GM10248 (cell line): Measurements from ENCODE around the gene CBY1.

Source experiments
- CTCF ChIA-PET: fragments of 300-600 bp; sonication (Branson Sonifier 250); formaldehyde crosslinking; extraction: SDS; loops from one replicate; lab custom pipeline; 2021; ENCODE audit warnings: antibody characterized with exemption; lab: Yijun Ruan, JAX
- POLR2A ChIA-PET: fragments of 350-650 bp; sonication (Branson Sonifier 250); formaldehyde crosslinking; extraction: SDS; loops from one replicate; lab custom pipeline; 2020; ENCODE audit warnings: antibody characterized with exemption; lab: Yijun Ruan, JAX
- DNase-seq: peaks from one replicate; pipeline ENCODE4 v3.0.0; 2012; ENCODE audit errors: extremely low spot score
- CTCF ChIP-seq: IDR thresholded peaks from 2 replicates; pipeline ENCODE4 v1.5.1; 2012; ENCODE audit warnings: mild to moderate bottlenecking, low read depth; ENCODE audit errors: extremely low read depth, missing control alignments, control extremely low read depth

The CBY1 gene

GRCh38 chr22:38689651-38690050, 33.2 kb downstream of the CBY1 start:
- TF ChIP-seq CTCF = no peak
- no peak for DNase-seq
- ChIA-PET CTCF (interaction anchor here (1.8 kb wide), 1 partner anchor 9 kb away, joined by 9 read pairs; no protein-coding TSS in a partner anchor), POLR2A (interaction anchor here (0.7 kb wide), 1 partner anchor 17 kb away, joined by 3 read pairs; no protein-coding TSS in a partner anchor)

- no peak for TF ChIP-seq CTCF
- ChIA-PET POLR2A (interaction anchor here (0.6 kb wide), 1 partner anchor 21 kb away, joined by 3 read pairs; no protein-coding TSS in a partner anchor), CTCF (interaction anchor here (1.3 to 2.7 kb wide), 2 partner anchors 12 to 15 kb away, joined by 3 to 16 read pairs; partner anchors contain the start of gene TOMM22)
- no peak for DNase-seq
These were observed 37.6 kb downstream of the CBY1 start for GRCh38 chr22:38694049-38694448.

- POLR2A ChIA-PET = no interaction called here
- no peak for DNase-seq
- no peak for TF ChIP-seq CTCF
- CTCF ChIA-PET = interaction anchor here (1.5 to 6.2 kb wide), 3 partner anchors 11 to 25 kb away, joined by 5 to 48 read pairs (median 10); partner anchors contain the start of genes GTPBP1 and TOMM22
These were observed 38.5 kb downstream of the CBY1 start for GRCh38 chr22:38694940-38695339.

- no peak for TF ChIP-seq CTCF
- POLR2A ChIA-PET = no interaction called here
- no peak for DNase-seq
- CTCF ChIA-PET = interaction anchor here (1.3 to 6.2 kb wide), 3 partner anchors 9 to 645 kb away, joined by 4 to 48 read pairs (median 10); partner anchors contain the start of genes GTPBP1 and TOMM22
These were observed 40.4 kb downstream of the CBY1 start for GRCh38 chr22:38696606-38697424.

- no peak for TF ChIP-seq CTCF
- ChIA-PET POLR2A (no interaction called here), CTCF (interaction anchor here (1.3 to 6.2 kb wide), 3 partner anchors 8 to 645 kb away, joined by 4 to 48 read pairs (median 9); partner anchors contain the start of gene TOMM22)
- no peak for DNase-seq
These were observed 41.1 kb downstream of the CBY1 start for GRCh38 chr22:38697425-38698089.

- CTCF ChIA-PET = interaction anchor here (1.5 to 6.2 kb wide), 3 partner anchors 9 to 35 kb away, joined by 3 to 48 read pairs (median 9); partner anchors contain the start of gene TOMM22
- POLR2A ChIA-PET = interaction anchor here (1.2 to 1.7 kb wide), 2 partner anchors 10 to 17 kb away, joined by 3 to 5 read pairs; partner anchors contain the start of gene TOMM22
- DNase-seq = no peak
- no peak for TF ChIP-seq CTCF
These were observed 42.1 kb downstream of the CBY1 start for GRCh38 chr22:38698407-38699094.
